Measurements from ENCODE around the gene PALB2. TPM values are rescaled to one million over a fixed set of nuclear protein-coding genes. Genes with fewer than 3 reads are reported as not detected.

PALB2 gene
- total RNA-seq, 1 donor from 2014 or later = 11.3 TPM

Other genes starting within 250 kb of the PALB2 start
- gene COG7, start 188.1 kb downstream of the PALB2 start, total RNA-seq = 14.8 TPM
- gene GGA2, start 130.8 kb downstream of the PALB2 start, total RNA-seq = 24.6 TPM
- 13.5 TPM for gene EARS2, start 84.0 kb downstream of the PALB2 start, total RNA-seq
- 27.3 TPM for gene UBFD1, start 83.6 kb downstream of the PALB2 start, total RNA-seq
- gene NDUFAB1, start 45.0 kb downstream of the PALB2 start, total RNA-seq = 79.5 TPM
- 42.3 TPM for gene DCTN5, start 156 bp upstream of the PALB2 start, total RNA-seq
- 29.9 TPM for gene PLK1, start 37.6 kb upstream of the PALB2 start, total RNA-seq
- gene ERN2, start 71.9 kb upstream of the PALB2 start, total RNA-seq = 0.36 TPM
- gene CHP2, start 113.7 kb upstream of the PALB2 start, total RNA-seq = 0.08 TPM
- 0.76 TPM for gene PRKCB, start 194.7 kb upstream of the PALB2 start, total RNA-seq